ENCODE results near the gene SLC44A3.

The SLC44A3 gene

DNA sequence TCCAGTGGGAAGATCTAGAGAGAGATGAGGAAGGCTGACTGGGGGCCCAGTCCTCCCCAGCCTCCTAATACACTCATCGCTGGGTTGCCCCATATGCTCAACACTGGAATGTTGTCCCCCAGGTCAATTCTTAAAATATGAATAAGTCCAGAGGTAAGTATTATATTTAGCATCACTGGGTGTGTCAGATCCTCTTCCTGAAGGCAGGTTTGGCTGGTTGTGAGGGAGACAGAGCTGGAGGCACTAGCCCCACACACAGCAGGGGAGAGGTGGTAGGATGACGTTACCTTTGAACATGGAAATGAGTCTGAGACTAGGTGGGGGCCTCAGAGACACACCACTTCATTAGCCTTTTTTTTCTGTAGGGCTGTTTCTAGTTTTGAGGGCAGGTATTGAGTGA is 42.6 kb downstream of the SLC44A3 start:
- TF ChIP-seq, protein P1, sequence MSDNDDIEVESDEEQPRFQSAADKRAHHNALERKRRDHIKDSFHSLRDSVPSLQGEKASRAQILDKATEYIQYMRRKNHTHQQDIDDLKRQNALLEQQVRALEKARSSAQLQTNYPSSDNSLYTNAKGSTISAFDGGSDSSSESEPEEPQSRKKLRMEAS (IDR thresholded peaks at IDR 0.05): no peak
- TF ChIP-seq, protein P2, sequence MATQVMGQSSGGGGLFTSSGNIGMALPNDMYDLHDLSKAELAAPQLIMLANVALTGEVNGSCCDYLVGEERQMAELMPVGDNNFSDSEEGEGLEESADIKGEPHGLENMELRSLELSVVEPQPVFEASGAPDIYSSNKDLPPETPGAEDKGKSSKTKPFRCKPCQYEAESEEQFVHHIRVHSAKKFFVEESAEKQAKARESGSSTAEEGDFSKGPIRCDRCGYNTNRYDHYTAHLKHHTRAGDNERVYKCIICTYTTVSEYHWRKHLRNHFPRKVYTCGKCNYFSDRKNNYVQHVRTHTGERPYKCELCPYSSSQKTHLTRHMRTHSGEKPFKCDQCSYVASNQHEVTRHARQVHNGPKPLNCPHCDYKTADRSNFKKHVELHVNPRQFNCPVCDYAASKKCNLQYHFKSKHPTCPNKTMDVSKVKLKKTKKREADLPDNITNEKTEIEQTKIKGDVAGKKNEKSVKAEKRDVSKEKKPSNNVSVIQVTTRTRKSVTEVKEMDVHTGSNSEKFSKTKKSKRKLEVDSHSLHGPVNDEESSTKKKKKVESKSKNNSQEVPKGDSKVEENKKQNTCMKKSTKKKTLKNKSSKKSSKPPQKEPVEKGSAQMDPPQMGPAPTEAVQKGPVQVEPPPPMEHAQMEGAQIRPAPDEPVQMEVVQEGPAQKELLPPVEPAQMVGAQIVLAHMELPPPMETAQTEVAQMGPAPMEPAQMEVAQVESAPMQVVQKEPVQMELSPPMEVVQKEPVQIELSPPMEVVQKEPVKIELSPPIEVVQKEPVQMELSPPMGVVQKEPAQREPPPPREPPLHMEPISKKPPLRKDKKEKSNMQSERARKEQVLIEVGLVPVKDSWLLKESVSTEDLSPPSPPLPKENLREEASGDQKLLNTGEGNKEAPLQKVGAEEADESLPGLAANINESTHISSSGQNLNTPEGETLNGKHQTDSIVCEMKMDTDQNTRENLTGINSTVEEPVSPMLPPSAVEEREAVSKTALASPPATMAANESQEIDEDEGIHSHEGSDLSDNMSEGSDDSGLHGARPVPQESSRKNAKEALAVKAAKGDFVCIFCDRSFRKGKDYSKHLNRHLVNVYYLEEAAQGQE (IDR thresholded peaks at IDR 0.05; ENCODE audit: low read depth): no peak
- TF ChIP-seq TCF12 (IDR thresholded peaks at IDR 0.05; ENCODE audit: low read depth) (no peak), TAF1 (IDR thresholded peaks at IDR 0.05; ENCODE audit: low read depth) (no peak), CREB1 (IDR thresholded peaks at IDR 0.05; ENCODE audit: low read depth) (no peak), RAD21 (IDR thresholded peaks at IDR 0.05; ENCODE audit: low read depth) (no peak), FOXM1 (IDR thresholded peaks at IDR 0.05; ENCODE audit: borderline replicate concordance, low read depth) (no peak), EP300 (IDR thresholded peaks at IDR 0.05; ENCODE audit: borderline replicate concordance) (no peak), CEBPB (IDR thresholded peaks at IDR 0.05) (no peak), NFIC (IDR thresholded peaks at IDR 0.05) (no peak)

DNA sequence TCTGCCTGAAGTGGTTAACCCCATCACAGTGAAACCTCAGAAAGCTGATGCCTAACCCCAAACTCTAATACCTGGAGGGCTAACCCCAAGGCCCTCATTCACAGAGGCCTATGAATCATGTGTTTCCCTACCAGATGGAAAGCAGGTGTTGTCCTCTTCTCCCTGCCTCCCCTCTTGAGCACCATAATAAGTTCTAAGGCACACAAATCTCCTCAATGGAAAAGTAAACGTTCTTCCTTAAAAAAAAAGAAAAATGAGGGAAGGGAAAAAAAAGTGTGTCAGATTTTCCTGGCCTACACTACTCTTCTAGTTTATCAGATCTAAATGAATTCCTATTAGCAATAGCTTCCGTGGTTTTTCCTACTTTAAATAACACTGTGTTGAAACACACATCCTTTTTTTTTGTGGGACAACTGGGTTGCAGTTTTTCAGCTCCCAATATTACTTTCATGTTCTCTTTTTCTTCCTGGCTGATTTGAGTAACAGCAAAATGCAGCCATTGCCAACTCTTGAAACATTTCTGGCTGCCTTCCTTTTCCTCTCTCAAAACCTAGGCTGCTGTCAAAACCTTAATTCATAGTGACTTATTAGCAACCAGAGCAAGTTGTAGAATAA is 43.2 kb downstream of the SLC44A3 start:
- TF ChIP-seq NFIC (IDR thresholded peaks at IDR 0.05) (no peak), CREB1 (IDR thresholded peaks at IDR 0.05; ENCODE audit: low read depth) (no peak), YY1 (IDR thresholded peaks at IDR 0.05; ENCODE audit: low read depth) (no peak), EP300 (IDR thresholded peaks at IDR 0.05; ENCODE audit: borderline replicate concordance) (no peak)
- TF ChIP-seq, protein P3, sequence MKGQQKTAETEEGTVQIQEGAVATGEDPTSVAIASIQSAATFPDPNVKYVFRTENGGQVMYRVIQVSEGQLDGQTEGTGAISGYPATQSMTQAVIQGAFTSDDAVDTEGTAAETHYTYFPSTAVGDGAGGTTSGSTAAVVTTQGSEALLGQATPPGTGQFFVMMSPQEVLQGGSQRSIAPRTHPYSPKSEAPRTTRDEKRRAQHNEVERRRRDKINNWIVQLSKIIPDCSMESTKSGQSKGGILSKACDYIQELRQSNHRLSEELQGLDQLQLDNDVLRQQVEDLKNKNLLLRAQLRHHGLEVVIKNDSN (IDR thresholded peaks at IDR 0.05): no peak

DNA sequence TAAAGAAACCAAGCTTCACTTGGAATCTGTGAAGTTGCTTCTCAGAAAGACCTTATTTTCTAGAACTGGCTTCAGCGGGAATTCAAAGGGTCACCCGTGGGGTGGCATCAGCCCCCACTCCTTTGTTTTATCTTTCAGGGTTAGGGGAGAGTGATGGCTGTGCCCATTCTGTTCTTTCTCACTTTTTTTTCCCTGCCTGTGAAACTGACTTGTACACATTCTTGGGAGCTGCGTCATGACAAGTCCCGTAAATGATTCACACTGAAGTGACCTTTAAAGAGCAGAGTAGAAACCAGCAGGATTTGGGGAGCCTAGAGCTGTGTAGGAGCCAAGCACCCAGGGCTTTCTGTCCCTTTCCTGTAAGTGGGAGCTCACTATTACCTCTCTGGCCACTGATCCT is 43.8 kb downstream of the SLC44A3 start:
- TF ChIP-seq EP300 (IDR thresholded peaks at IDR 0.05; ENCODE audit: borderline replicate concordance): peak; percentile 46; the same call in 1 of the 2 replicates
- TF ChIP-seq, protein P3 (IDR thresholded peaks at IDR 0.05): 0 out of 2 replicates have a peak, but pooled peaks have one; percentile 41
- no peak for TF ChIP-seq YY1 (IDR thresholded peaks at IDR 0.05; ENCODE audit: low read depth)
- no peak for TF ChIP-seq CEBPB (IDR thresholded peaks at IDR 0.05)
- peak; percentile 59; the same call in 1 of the 2 replicates for TF ChIP-seq TCF12 (IDR thresholded peaks at IDR 0.05; ENCODE audit: low read depth)
- TF ChIP-seq RAD21 (IDR thresholded peaks at IDR 0.05; ENCODE audit: low read depth): no peak
- no peak for TF ChIP-seq EGR1 (IDR thresholded peaks at IDR 0.05)
- TF ChIP-seq FOXM1 (IDR thresholded peaks at IDR 0.05; ENCODE audit: borderline replicate concordance, low read depth): no peak
- TF ChIP-seq, protein P1 (IDR thresholded peaks at IDR 0.05): no peak
- no peak for TF ChIP-seq ZBTB7A (IDR thresholded peaks at IDR 0.05; ENCODE audit: low read depth)
- TF ChIP-seq TEAD4 (IDR thresholded peaks at IDR 0.05): peak; percentile 83
- no peak; the same call in 1 of the 2 replicates for TF ChIP-seq NFIC (IDR thresholded peaks at IDR 0.05)
- TF ChIP-seq, protein P2 (IDR thresholded peaks at IDR 0.05; ENCODE audit: low read depth): no peak
- no peak for TF ChIP-seq TAF1 (IDR thresholded peaks at IDR 0.05; ENCODE audit: low read depth)
- no peak for TF ChIP-seq CREB1 (IDR thresholded peaks at IDR 0.05; ENCODE audit: low read depth)

DNA sequence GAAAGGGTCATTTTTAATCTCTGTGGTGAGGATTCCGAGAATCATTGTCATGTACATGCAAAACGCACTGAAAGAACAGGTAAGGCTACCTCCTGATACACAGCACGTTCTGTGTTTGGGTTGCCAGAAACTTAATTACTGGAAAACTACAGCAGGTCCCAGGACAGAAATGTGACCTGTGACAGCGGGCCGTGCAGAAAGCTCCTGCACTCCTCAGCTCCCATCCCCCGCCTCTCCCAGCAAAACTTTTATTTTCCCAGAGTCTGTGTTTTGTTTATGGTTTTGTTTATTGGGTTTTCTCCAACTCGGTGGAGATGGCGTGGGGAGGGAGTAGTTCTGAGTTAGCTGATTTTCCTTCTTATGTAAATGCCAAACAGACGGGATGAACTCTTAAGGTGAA is 44.7 kb downstream of the SLC44A3 start:
- no peak for TF ChIP-seq ZBTB7A (IDR thresholded peaks at IDR 0.05; ENCODE audit: low read depth)
- no peak for TF ChIP-seq EP300 (IDR thresholded peaks at IDR 0.05; ENCODE audit: borderline replicate concordance)
- no peak for TF ChIP-seq CREB1 (IDR thresholded peaks at IDR 0.05; ENCODE audit: low read depth)
- no peak for TF ChIP-seq TAF1 (IDR thresholded peaks at IDR 0.05; ENCODE audit: low read depth)
- TF ChIP-seq EGR1 (IDR thresholded peaks at IDR 0.05): no peak
- no peak for TF ChIP-seq CEBPB (IDR thresholded peaks at IDR 0.05)
- TF ChIP-seq YY1 (IDR thresholded peaks at IDR 0.05; ENCODE audit: low read depth): no peak
- no peak for TF ChIP-seq RAD21 (IDR thresholded peaks at IDR 0.05; ENCODE audit: low read depth)

DNA sequence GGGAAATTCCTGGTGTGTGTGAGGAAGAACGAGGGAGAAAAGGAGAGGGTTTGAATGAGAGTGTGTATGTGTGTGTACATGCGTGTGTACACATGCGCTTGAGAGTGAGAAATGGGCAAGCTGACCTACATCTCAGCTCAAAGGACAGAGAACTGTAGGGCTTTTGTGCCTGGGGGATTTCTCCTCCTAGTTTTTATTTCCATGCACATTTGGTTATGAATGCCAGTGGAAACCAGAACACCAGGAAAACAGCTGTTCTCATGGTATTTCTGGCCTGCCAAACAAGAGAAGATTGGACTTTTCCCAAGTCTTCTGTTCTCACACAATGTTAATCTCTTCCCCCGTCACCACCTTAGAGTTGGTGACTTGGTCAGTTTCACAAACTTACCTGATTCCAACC is 45.2 kb downstream of the SLC44A3 start:
- no peak for TF ChIP-seq ZBTB7A (IDR thresholded peaks at IDR 0.05; ENCODE audit: low read depth)
- TF ChIP-seq RAD21 (IDR thresholded peaks at IDR 0.05; ENCODE audit: low read depth): no peak
- TF ChIP-seq, protein P1 (IDR thresholded peaks at IDR 0.05): no peak
- TF ChIP-seq, protein P2 (IDR thresholded peaks at IDR 0.05; ENCODE audit: low read depth): no peak
- no peak for TF ChIP-seq EP300 (IDR thresholded peaks at IDR 0.05; ENCODE audit: borderline replicate concordance)
- TF ChIP-seq CEBPB (IDR thresholded peaks at IDR 0.05): no peak
- TF ChIP-seq EGR1 (IDR thresholded peaks at IDR 0.05): no peak
- no peak for TF ChIP-seq TEAD4 (IDR thresholded peaks at IDR 0.05)
- TF ChIP-seq TCF12 (IDR thresholded peaks at IDR 0.05; ENCODE audit: low read depth): no peak
- TF ChIP-seq YY1 (IDR thresholded peaks at IDR 0.05; ENCODE audit: low read depth): no peak

All from Ishikawa (cell line).